HEK293T (cell line): ENCODE results near the gene CORO6.

ENCODE experiments used
- CTCF ChIA-PET: fragments of 350-600 bp; formaldehyde crosslinking; extraction: SDS; loops from one replicate; lab custom pipeline; 2021; ENCODE audit warnings: antibody characterized with exemption, inconsistent platforms; lab: Yijun Ruan, JAX
- POLR2A ChIA-PET: fragments of 350-600 bp; formaldehyde crosslinking; extraction: SDS; loops from one replicate; lab custom pipeline; 2020; ENCODE audit warnings: antibody characterized with exemption, inconsistent platforms; lab: Yijun Ruan, JAX
- DNase-seq: peaks from one replicate; pipeline ENCODE4 v3.0.0; 2012; ENCODE audit warnings: mixed read lengths; ENCODE audit errors: extremely low spot score
- ARNT ChIP-seq: fragments of 450-650 bp; IDR thresholded peaks from 2 replicates; pipeline ENCODE4 v1.6.1; 2017; ENCODE audit warnings: mild to moderate bottlenecking
- BHLHE40 ChIP-seq: fragments of 450-650 bp; IDR thresholded peaks from 2 replicates; pipeline ENCODE4 v1.6.1; 2016; ENCODE audit warnings: mild to moderate bottlenecking, moderate library complexity, borderline replicate concordance
- CTBP1 ChIP-seq: fragments of 450-650 bp; IDR thresholded peaks from 2 replicates; pipeline ENCODE4 v1.6.1; 2016; ENCODE audit warnings: borderline replicate concordance
- ELF4 ChIP-seq: fragments of 450-650 bp; IDR thresholded peaks from 2 replicates; pipeline ENCODE4 v1.6.1; 2017; ENCODE audit warnings: antibody characterized with exemption
- FOXA1 ChIP-seq: fragments of 450-650 bp; IDR thresholded peaks from 2 replicates; pipeline ENCODE4 v1.6.1; 2016; ENCODE audit warnings: mild to moderate bottlenecking
- FOXK2 ChIP-seq: fragments of 450-650 bp; IDR thresholded peaks from 2 replicates; pipeline ENCODE4 v1.6.1; 2016; ENCODE audit warnings: mild to moderate bottlenecking
- FOXM1 ChIP-seq: fragments of 450-650 bp; IDR thresholded peaks from 2 replicates; pipeline ENCODE4 v1.6.1; 2017; ENCODE audit warnings: mild to moderate bottlenecking, borderline replicate concordance
- HDGF ChIP-seq: fragments of 450-650 bp; IDR thresholded peaks from 2 replicates; pipeline ENCODE4 v1.6.1; 2017; ENCODE audit warnings: antibody characterized with exemption, borderline replicate concordance
- L3MBTL2 ChIP-seq: fragments of 450-650 bp; conservative IDR thresholded peaks from 2 replicates; pipeline ENCODE4 v1.6.1; 2016; ENCODE audit warnings: mild to moderate bottlenecking
- LEF1 ChIP-seq: fragments of 450-650 bp; IDR thresholded peaks from 2 replicates; pipeline ENCODE4 v1.6.1; 2017; ENCODE audit warnings: mild to moderate bottlenecking, borderline replicate concordance
- NFRKB ChIP-seq: fragments of 450-650 bp; IDR thresholded peaks from 2 replicates; pipeline ENCODE4 v1.6.1; 2016; ENCODE audit warnings: mild to moderate bottlenecking, moderate library complexity
- SP1 ChIP-seq: fragments of 450-650 bp; IDR thresholded peaks from 2 replicates; pipeline ENCODE4 v1.6.1; 2017
- SUZ12 ChIP-seq: fragments of 450-650 bp; IDR thresholded peaks from 2 replicates; pipeline ENCODE4 v1.6.1; 2016; ENCODE audit warnings: mild to moderate bottlenecking
- TARDBP ChIP-seq: fragments of 450-650 bp; IDR thresholded peaks from 2 replicates; pipeline ENCODE4 v1.6.1; 2016
- ZNF384 ChIP-seq: fragments of 450-650 bp; IDR thresholded peaks from 2 replicates; pipeline ENCODE4 v1.6.1; 2016
- TF ChIP-seq, protein P1 (sequence below): fragments of 450-650 bp; IDR thresholded peaks from 2 replicates; pipeline ENCODE4 v1.6.1; 2016

Gene CORO6

DNA sequence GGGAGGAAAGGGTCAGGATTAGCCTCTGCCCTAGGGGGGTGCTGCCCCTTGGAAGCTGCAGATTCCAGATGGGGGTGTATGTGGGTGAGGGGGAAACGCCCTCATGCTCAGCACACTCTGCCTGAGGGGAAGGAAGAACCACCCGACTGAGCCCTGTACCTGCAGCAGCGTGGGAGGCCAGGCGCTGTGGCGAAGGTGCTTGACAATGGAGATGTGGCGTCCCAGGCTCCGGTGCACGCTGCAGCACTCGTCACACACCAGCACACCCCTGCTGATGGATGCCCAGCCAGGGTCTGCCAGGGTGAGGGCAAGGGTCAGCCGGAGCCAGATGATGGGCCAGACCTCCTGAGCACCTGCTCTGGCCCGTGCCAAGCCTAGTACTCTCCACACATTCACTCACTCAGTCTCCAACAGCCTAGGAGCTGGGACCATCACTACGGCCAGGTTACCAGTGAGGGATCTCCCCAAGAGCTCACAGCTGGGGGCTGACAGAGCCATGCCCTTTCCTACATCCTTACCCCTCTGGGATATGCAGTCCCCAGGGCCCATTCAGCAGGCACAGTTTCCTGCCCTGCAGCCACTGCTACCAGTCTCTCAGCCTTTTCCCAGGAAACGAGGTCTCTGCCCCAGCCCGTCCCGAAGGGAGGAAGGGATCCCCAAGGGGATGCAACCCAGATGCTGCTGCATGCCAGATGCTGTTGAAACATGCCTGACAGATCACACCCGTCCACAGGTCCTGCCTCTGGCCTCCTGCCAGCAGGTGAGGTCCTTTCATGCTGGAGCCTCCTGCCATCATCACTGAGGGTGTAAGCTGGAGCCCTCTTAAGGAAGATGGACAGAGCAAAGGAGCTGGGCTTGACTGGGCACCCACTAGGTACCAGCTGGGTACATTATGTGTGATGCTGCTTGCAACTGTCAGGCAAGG is 39.1 kb downstream of the CORO6 start:
- no peak for DNase-seq
- POLR2A ChIA-PET, result interaction anchor here (1.0 to 3.0 kb wide), 2 partner anchors 9 kb away, joined by 7 to 14 read pairs; partner anchors contain the start of gene ANKRD13B
- CTCF ChIA-PET, result no interaction called here
- no peak for TF ChIP-seq LEF1

DNA sequence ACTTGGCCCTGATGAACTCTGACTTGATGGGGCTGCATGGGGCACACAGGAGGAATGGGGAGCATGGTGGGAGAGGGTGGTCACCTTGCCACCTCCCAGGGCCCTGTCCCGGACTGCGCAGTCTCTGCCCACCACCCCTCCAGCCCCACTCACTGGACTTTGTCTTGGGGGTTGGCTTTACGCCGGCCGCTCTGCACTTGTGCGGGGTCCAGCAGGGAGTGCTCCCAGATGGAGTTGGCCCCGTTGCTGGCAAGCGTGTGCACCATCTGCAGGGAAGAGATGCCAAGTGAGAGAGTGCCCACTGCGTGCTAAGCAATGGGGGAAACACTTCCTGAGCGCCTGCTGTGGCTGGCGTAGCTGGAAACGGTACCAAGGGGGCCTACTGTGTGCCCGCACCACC is 39.9 kb downstream of the CORO6 start:
- TF ChIP-seq HDGF, result no peak
- TF ChIP-seq FOXK2, result no peak
- no peak for TF ChIP-seq NFRKB
- no peak for TF ChIP-seq SP1
- TF ChIP-seq L3MBTL2, result no peak
- TF ChIP-seq TARDBP, result no peak
- no peak for TF ChIP-seq FOXM1
- TF ChIP-seq ZNF384, result no peak
- ChIA-PET POLR2A (interaction anchor here (3.0 kb wide), 1 partner anchor 10 kb away, joined by 14 read pairs; the partner anchor contains the start of gene ANKRD13B), CTCF (interaction anchor here (4.1 kb wide), 1 partner anchor 9 kb away, joined by 26 read pairs; the partner anchor contains the start of gene ANKRD13B)
- no peak for DNase-seq

DNA sequence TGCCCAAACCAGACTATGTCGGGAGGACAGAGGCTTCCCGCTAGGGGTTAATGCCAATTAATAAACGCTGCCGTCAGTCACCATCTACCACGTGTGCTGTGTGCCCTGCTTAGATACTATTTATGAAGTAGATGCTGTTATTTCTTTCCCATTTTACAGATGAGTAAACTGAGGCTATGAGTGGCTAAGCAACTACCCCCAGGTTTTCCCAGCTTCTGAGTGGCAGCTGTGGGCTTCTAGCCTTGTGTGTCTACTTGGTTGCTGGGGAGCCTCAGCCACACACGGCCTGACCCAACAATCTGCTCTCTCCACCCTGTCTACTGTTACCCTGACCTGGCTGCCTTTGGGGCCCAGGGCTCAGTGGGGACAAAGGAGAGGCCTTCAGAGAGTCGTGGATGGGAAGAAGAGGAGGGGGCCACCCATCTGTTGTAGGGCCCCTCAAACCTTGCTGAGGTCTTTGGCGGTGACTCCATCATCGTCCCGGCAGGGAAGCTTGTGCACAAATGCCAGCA is 40.4 kb downstream of the CORO6 start:
- TF ChIP-seq TARDBP (no peak), HDGF (no peak), BHLHE40 (no peak), NFRKB (no peak), ARNT (no peak), SUZ12 (no peak), ZNF384 (no peak), FOXK2 (no peak), ELF4 (no peak), FOXA1 (no peak), CTBP1 (no peak), LEF1 (no peak), FOXM1 (no peak), L3MBTL2 (no peak), SP1 (no peak)
- TF ChIP-seq, protein P1, sequence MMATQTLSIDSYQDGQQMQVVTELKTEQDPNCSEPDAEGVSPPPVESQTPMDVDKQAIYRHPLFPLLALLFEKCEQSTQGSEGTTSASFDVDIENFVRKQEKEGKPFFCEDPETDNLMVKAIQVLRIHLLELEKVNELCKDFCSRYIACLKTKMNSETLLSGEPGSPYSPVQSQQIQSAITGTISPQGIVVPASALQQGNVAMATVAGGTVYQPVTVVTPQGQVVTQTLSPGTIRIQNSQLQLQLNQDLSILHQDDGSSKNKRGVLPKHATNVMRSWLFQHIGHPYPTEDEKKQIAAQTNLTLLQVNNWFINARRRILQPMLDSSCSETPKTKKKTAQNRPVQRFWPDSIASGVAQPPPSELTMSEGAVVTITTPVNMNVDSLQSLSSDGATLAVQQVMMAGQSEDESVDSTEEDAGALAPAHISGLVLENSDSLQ, result no peak
- POLR2A ChIA-PET, result interaction anchor here (1.7 to 3.0 kb wide), 3 partner anchors 8 to 13 kb away, joined by 9 to 14 read pairs (median 11); partner anchors contain the start of genes ANKRD13B and TP53I13
- DNase-seq, result no peak
- CTCF ChIA-PET, result interaction anchor here (4.1 kb wide), 1 partner anchor 10 kb away, joined by 26 read pairs; the partner anchor contains the start of gene ANKRD13B

DNA sequence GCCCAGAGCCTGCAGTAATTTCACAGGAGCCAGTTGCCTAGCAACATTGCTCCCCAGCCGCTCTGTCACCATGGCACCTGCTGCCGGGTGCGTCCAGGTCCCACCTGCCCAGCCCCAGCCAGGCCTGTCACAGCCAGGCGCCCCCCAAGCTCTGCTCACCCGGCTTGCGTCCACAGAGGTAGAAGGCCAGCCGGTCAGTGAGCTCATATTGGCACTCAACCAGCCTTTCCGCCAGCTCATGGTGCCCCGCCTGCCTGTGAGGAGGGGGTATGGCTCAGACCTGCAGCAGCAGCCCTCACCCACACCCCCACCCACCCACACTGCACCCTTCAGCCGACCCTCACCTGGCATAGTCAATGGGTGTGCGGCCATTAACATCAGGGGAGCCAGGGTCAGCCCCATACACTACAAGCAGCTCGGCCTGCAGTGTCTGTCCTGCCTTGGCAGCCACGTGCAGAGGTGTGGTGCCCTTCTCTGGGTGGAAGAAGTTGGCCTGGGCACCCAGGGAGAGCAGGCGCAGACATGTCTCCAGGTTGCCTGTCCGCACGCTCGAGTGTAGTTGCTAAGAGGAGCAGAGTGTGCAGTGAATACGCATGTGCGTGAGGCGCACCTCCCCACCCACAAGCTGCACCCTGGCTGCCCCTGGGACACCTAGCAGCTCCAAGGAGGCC is 41.0 kb downstream of the CORO6 start:
- TF ChIP-seq ARNT (no peak), SUZ12 (no peak), SP1 (no peak), ZNF384 (no peak), ELF4 (no peak), TARDBP (no peak), HDGF (no peak), LEF1 (no peak), FOXM1 (no peak), FOXK2 (no peak), BHLHE40 (no peak), NFRKB (no peak), CTBP1 (no peak), FOXA1 (no peak), L3MBTL2 (no peak)
- TF ChIP-seq, protein P1, result no peak
- DNase-seq, result no peak
- POLR2A ChIA-PET, result interaction anchor here (1.2 to 3.0 kb wide), 4 partner anchors 9 to 13 kb away, joined by 3 to 14 read pairs (median 10); partner anchors contain the start of genes ANKRD13B and TP53I13
- CTCF ChIA-PET, result interaction anchor here (0.9 to 4.1 kb wide), 7 partner anchors 10 to 197 kb away, joined by 3 to 26 read pairs (median 4); partner anchors contain the start of gene ANKRD13B

DNA sequence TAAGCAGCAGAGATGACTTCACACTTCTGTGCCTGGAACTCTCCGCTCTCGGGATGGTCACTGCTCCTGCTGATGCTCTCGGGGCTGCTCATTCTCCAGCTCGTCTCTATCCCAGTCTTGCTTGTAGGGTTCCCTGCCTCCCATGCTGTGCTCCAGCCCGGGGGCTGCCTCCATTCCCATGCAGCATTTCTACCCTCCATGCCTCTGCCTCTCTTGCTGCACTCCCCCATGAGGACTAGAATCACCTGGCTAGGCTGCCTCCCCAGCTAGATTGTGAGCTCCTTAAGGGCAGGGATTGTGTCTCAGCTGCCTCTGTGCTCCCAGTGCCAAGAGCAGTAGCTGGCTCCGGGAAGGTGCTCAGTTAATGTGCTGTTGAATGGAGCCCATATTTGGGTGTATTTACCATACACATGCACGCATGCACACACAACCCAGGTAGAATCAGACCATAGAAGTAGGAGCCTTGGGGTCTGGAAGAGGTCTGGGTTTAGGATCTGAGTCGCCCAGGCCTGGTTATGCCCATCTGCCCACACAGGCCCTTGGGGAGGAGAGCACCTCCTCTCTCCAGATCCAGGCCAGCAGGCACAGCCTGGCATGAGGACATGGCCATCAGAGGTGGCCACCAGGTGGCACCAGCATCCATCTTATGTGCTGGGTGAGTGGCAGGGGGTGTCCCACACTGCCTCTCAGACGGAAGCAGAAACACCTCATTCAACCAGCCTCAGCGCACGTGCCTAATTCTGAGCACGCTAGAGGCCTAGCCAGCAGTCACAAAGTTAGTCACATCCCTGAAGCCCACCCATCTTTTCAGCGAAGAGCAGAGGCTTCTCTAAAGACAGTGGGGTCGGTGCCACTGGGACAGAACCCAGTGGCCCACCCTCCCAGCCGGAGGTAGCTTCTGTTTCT is 42.6 kb downstream of the CORO6 start:
- ChIA-PET POLR2A (interaction anchor here (1.7 to 3.0 kb wide), 4 partner anchors 10 to 12 kb away, joined by 4 to 14 read pairs (median 10); partner anchors contain the start of genes ANKRD13B and TP53I13), CTCF (interaction anchor here (0.8 to 4.1 kb wide), 9 partner anchors 11 to 511 kb away, joined by 3 to 26 read pairs (median 4); partner anchors contain the start of genes ANKRD13B and TP53I13)
- DNase-seq, result peak; percentile 75
- TF ChIP-seq FOXM1, result no peak
- TF ChIP-seq, protein P1, result peak; percentile 94
- no peak for TF ChIP-seq NFRKB
- no peak for TF ChIP-seq CTBP1
- TF ChIP-seq L3MBTL2, result peak; percentile 36; the same call in 1 of the 2 replicates
